ENCODE results near the gene HEBP1.

HEBP1 gene

DNA sequence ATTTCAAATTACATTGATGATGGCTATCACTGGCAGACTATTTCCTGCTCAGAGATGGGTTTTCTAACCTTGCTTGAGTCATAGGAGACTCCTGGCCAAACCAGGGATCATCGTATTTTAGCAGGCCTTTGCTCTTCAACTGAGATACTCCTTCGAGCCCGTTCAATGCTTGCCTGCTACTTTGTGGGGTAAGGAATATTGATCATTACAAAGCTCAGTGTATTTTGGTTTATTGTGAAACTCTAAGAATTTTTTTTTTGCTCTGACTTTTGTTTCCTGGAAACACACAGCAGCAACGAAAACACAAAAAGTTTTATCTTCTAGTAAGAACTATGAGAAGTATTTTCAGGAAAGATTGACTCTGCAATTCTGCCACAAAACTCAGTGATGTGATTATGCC, 52.2 kb downstream of the HEBP1 start:
- DNase-seq: no peak

DNA sequence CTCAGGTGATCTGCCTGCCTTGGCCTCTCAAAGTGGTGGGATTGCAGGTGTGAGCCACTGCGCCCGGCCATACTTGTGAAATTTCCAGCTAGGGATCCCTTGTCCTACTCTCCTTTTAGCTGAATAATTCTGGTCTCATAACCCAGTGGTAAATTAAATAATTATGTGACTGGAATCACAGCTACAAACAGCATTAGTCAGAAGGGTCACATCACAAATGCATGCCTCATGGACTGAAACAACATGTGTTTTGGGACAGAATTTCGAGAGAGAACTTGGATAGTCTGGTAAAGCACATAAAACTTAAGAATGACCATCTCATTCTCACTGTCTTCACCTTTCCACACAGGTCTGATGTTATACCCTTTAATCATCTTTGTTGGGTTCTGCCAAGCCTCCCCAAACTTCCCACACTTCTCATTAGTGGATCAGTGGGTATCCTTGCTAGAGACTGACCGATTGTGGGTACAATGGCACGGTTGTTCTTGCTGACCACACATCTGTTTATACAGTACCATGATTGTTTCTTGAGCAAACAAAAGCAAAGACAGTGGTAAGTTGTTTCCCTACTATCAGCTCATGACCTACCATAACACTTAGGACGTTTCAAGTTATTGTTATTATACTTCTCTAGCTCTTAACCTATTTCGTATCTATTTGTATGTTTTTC, 53.2 kb downstream of the HEBP1 start:
- no peak for DNase-seq

DNA sequence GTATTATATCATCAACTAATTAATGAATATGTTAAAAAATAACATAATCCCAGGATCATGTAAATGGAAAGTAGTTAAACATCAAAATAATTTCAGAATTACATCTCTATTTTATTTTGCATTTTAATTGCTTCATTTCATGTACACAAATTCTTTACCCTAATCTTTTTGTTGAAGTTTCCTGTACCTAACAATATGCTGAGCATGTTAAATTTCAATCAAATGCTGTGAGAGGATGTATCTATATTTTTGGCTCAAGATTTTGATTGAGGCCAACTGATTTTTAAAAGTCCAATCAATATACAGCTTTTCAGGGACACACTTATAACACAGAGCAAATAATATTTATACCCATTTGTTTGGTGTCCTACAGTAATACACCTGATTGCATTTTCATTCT, 54.5 kb downstream of the HEBP1 start:
- no peak for DNase-seq

DNA sequence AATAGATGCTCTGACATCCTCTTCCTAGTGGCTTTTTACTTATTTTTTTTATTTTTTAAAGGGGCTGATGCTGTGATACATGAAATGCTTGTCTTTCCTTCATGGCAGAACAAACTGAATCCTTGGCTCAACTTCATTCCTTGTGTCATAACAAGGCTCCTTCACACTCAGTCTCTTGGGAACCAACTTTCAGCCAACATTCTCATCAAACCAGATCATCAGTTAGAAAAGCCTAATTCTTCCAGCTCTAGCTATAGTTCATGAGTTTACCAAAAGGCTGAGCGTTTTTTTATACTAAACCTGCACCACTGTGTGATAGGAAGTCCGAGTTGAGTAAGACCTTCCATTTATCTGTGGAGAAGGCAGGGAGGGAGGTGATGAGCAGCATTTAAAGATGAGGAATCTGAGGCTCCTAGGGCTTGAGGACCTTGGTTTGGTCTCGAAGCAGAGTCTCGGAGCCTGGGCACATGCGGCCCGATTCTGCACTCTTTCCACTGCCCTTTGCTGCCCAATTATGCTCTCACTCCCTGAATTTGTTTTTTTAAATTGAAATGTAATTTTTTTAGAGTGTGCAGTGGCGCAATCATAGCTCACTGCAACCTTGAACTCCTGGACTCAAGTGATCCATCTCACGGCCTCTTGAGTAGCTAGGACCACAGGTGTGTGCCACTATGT, 56.3 kb downstream of the HEBP1 start:
- no peak for DNase-seq

DNA sequence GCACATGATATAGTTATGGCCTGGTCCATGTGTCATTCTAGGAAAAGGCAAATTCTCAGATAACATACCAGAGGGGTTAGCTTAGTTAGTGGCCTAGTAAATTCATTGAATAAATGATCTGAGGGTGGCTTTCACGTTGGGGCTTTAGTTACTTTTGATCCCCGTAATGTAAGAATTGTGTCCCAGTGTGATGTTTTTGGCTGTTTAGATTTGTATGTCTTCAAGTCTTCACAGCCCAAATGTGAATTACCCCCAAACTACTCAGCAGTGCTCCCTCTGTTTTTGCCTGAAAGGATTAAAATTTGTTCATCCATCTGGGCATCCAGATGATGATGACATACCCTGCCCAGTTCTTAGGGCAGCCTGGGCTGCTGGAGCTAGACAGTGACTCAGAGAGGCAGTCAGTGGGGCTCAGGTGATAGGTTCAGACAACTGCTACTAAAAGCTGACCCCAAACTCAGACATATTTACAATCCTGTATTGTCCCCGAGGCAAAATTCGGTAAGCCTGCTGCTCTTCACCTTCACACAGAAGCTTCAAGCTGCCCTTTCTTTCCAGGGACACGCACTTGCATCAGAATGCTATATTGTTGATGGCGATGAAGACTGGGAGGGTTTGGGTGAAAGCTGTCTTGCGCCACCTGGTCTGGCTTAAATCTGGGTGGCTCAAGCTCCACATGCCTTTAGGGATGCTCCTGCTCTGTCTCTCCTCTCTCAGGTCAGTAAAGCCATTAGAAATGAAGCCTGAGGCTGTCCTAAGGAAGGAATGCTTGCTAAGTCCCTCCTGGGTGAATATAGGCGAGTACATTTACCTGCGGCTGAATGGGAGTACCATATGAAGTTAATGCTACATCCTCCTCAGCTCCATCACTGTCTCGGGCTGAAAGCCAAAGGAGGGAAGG, 58.4 kb downstream of the HEBP1 start:
- no peak for DNase-seq

DNA sequence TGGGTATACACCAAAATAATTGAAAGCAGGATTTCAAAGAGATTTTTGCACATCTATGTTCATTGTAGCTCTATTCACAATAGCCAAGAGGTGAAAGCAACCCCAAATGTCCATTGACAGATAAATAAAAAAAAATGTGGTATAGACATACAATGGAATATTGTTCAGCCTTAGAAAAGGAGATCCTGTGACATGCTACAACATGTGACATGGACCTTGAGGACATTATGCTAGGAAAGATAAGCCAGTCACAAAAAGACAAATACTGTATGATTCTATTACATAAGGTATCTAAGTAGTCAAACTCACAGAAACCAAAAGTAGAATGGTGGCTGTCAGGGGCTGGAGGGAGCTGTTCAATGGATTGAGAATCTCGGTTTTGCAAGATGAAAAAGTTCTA, 60.2 kb downstream of the HEBP1 start:
- no peak for DNase-seq

DNA sequence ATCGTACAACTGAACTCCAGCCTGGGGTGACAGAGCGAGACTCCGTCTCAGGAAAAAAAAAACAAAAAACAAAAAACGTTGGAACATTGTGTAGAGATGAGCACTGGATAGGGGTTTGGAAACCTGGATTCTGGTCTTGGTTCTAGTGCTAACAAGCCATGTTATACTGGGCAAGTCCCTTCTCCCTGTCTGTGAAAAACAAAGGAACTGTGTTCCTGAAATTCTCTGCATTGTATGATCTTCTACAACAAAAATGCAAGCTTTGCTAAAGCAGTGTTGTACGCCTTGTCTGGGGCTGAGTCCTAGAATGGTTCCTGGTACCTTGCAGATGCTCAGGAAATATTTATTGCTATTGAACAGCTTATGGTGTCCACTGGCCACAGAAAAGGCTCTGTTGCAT, 61.5 kb downstream of the HEBP1 start:
- no peak for DNase-seq

DNA sequence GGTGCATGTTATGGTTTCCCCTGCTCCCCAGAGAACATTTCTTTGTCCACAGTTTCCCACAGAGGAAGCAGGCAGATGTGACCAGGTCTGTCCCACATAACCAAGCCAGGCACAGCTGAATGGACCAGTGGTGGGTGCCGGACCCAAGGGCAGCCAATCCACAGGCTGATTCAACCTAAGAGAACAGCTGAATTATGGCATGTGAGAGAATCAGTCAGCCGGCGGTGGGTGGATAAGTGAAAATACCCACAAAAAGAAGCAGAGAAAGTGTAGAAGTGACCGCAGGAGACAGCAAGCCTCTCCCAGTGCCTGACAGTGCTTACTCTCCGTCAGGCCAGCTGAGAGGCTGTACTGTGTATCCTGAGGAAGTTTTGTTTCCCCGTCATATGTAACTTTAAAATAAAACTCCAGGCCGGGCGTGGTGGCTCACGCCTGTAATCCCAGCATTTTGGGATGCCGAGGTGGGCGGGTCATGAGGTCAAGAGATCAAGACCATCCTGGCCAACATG, 63.0 kb downstream of the HEBP1 start:
- no peak for DNase-seq

DNA sequence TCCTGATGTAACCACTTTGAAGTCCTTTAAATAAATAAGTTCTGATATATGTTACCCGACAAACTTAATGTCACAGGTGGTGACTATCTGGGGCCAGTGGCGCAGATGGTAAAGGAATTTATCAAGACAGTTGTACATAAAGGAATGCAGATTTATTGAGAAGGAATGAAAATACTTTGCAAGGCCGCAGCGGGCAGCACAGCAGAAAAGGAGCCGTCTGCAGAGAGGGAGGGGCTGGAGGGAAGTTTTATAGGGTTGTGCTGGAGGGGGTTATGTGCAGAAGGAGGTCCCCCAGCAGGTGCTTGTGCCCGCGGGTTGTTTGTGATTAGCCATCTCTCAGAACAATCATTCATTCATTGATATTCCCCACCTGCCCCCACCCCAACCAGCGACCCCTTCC, 65.5 kb downstream of the HEBP1 start:
- no peak for DNase-seq

DNA sequence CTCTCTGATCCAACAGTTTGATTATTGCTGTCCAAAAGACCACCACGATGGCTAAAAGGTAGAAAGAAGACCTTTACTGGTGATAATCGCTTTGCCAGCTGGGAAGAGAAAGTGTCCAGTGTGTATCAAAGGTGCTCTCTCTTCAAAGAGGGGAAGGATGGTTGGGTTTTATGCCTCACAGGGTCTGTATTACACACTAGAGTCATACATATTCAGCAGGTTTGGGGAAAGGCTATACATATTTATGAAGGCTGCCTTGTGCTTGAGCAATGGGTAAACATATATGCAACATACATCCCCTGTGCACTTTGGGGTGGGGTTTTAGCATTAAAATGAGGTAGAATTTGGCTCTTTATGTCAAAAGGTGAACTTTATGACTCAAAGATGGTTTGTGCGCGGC, 66.3 kb downstream of the HEBP1 start:
- no peak for DNase-seq

DNA sequence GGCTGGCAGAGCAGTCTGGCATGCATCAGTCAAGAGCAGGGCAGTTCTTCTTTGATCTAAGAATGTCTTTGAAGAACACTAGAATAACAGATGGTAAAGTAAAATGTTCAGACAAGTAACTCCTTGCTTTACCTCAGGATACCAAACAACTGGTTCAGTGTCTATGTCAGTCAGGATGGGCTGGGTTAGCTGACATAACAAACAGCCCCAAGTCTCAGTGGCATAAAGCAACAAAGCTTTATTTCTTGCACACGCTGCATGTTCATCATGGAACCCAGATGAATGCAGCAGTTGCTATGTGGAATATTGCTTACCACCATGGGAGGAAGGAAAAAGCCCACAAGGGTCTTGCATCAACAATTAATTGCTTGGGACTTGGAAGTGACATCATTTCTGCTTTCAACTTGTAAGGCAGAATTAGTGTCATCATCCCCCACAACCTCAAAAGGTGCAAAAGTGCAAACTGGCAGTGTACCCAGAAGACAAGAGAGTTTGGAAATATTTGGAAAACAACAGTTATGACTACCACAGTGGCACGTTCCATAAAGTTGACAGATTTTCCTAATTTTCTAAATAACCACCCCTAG, 69.3 kb downstream of the HEBP1 start:
- DNase-seq: no peak

DNA sequence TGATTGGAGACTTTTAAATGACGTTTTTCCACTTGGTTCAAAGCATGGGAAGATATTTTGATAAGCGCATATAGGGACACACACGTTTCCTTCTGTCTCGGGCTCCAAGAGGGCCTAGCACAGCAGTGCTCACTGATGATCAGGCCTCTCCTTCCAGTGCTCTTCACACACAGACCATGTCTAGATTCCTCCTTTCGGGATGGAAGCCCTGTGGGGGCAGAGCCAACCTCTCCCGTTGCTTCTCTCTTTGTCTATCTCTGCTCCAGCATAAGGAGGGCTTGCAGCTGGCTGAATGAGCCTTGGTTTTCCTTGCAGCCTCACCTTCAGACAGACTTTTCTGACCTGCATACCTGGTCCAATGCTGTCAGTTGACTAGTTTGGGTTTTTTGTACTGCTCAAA, 70.4 kb downstream of the HEBP1 start:
- DNase-seq: no peak

DNA sequence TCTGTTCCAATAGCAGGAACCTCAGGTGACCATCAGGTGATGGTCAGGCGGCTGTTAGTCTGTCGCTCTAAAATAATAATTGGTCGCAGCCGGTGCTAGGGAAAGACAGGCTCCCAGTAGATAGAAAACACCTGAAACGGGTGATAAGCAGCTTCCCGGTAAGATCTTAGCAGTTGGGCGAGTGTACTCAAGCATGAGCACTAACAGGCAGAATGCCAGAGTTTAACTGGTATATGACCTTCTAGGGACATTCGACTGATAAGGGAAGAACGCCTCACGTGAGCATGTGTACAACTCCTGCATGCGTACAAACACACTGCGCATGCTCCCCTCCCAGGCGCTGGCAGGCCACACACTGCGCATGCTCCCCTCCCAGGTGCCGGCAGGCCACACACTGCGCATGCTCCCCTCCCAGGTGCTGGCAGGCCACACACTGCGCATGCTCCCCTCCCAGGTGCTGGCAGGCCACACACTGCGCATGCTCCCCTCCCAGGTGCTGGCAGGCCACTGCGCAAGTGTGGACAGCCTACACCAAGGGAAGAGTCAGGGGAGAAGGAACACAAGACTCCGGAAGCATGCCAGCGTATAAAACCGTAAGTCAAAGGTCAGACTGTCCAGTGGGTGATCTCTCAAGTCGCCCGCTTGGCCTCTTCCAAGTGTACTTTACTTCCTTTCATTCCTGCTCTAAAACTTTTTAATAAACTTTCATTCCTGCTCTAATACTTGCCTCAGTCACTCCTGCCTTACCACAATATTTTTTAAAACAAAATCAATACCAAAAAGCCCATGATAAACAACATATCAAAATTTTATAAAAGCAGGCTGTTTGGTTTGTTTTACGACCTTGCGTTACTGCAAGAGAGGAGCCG, 72.6 kb downstream of the HEBP1 start:
- peak; percentile 31 to 51 for DNase-seq

DNA sequence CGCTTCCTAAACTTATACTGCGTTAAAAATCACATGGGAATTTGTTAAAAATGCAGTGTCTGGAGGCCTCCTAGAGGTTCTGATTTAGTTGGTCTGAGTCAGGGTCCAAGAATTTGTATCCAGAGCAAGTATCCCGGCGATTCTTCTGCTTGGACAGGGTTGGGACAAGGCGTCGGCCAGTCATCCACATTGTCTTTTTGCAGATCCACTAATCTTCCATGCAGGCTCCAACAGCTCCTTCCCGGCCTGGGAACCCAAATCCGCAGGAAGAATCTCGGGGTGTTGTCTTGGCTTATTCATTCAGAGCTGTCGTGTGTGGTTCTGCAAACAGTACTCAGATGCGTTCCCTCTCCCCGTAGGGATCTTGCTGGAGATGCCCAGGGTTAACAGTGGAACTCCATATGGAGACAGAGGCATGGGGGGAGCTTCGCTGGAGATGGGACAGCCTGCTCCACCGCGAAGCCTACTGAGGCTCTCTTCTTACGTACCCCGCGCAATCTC, 73.4 kb downstream of the HEBP1 start:
- no peak for DNase-seq

DNA sequence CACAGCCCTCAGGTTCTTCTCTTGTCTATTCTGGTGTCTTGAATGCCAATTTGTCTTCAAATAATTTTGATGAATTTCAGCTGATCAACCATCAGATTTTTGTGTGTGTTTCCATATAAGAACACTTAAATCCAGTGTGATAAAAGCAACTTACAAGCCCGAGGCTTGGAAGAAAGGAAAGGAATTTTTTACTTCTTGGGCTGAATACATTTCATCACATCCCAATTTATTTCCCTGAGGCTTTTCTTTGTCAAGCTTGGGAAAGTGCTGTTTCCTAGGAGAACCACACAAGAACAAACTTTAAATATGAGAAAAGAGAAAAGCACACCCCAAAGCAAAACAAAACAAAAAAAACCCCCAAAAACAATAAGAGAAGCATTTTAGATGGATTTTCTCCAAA, 74.7 kb downstream of the HEBP1 start:
- no peak for DNase-seq
